CD4-positive, alpha-beta T cell treated with Interleukin-10 for 1 hour (primary cell): ENCODE results near the gene SENP6.

ENCODE experiments used
- DNase-seq: peaks from one replicate; pipeline ENCODE4 v3.0.0-alpha.2; 2020

The SENP6 gene

DNA sequence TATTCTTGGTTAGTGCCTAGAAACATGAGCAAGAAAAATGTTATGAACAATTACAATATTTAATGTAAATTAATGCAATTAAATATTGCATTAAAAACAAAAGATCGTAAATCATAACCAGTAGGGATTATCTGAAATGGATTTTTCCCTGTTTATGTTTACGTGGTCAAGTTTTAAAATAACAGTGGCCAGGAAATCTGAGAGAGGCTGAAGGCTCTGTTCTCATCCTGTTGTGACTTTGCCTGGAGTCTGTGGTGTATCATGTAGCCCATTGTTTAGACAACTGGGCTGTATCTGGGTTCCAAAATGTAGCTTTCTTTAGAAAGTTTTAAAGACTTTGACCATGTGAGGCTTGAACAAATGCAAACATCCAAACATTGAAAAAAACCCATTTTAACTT, 149.8 kb downstream of the SENP6 start:
- no peak for DNase-seq

DNA sequence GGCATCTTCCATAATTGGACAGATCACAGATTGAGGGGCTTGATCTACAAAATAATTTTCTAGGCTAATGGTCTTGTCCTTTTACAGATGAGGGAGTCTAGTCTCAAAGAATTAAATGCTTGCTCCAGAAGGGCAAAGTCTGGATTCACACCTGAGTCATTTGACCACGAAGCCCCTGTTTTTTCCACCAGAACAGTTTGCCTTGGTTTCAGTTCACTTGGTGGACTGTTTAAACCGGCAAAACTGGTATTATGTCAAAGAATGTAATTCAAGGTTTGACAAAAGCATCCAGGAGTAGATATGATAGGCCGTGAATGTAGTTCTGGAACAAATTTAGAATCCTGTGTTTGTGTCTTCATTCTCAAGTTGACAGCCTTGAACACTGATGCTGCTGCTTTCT, 150.7 kb downstream of the SENP6 start:
- no peak for DNase-seq

DNA sequence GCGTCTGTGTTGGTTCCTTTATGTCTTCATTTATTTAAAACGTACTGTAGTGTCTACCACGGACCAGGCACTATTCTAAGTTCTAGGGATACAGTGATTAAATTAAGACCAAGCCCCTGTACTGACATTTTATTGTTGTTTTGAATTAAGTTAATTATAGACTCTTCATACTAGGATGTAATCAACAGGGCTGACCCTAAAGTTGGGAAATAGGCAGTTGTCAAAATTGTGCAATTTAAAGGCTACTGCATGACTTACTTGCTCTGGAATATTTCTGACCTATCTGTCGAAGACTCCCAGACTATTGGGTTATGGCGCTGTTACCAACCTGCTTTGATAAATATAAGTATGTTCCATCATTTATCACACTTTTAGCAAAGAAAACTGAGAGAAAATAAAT, 154.0 kb downstream of the SENP6 start:
- no peak for DNase-seq

DNA sequence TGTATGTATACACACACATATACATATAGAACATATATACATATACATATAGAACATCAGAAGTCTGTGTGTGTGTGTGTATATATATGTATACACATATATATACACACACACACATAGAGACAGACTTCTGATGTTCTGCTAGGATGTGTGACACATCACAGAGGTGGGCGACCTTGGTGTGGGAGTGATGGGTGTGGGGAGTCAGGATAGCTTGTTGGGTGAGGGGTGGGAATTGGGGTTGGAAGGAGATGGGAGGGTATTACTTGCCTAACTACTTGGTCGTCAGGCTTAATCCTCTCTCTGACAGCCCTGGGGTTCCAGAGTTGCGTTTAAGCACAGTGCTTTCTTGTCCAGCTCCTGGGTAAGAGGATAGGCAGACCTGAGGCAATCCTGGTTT, 155.6 kb downstream of the SENP6 start:
- DNase-seq: no peak

DNA sequence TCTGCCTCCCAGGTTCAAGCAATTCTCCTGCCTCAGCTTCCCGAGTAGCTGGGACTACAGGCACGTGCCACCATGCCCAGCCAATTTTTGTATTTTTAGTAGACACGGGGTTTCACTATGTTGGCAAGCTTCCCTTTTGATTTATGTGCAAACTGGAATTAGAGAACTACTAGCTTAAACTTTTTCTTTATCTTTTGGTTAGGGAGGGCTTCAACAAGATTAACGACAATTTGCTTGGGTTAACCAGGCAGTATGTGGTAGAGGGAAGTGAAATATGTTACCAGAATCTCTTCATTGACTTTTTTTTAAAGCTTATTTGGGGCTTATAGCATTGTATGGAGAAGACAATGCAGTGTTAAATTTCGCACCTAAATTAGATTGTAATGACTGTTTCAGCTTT, 156.4 kb downstream of the SENP6 start:
- no peak for DNase-seq

DNA sequence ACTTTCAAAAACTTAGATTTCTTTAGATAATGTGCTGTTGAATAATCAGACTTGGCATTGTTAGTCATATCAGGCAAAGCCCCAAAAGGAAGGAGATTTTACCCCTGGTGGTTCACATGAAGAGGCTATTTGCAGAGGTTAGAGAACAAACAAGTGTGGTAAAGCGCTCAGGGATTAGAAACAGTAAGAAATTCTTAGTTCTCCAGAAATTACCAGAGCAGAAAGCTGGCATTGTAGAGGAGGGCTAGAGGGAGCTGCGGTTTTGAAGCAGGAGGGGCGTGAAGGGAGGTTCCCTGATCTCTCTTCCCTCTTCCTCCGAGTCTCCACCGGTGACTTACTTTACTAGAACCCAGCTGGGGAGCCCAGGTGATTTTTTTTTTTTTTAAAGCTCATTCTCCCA, 157.5 kb downstream of the SENP6 start:
- DNase-seq: no peak

DNA sequence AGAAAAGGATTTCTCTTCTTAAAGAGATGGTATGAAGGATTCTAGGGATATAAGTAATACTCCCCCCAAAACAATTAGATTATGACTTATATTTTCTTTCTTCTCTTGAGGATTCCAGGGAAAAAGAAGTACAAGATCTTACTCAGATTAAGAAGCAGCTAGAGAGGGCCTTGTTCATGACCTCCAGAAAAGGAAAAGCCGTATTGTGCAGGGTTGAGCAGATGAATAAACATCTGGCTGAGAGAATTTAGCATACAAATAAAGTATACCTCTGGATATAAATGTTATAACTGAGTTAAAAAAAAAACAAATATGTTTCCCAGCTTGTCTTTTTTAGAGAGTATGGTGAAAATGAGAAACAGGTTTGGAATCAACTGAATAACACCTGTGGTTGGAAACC, 158.6 kb downstream of the SENP6 start:
- no peak for DNase-seq

DNA sequence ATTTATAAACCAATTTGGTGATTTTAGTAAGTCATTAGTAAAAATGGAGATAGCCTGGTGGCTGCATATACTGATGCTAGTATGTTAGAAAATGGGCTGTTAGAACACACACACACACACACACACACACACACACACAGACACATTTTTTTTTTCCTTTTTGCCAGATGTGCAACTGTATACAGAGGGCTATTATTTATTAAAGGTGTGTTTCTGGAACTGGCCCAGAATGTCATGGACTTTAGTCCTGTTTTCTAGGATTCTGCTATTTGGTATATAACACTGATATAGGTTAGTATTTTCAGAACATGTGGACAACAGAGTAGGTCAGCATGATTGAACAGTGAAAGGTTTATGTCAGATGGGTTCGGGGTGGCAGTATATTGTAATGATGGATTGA, 159.8 kb downstream of the SENP6 start:
- no peak for DNase-seq

DNA sequence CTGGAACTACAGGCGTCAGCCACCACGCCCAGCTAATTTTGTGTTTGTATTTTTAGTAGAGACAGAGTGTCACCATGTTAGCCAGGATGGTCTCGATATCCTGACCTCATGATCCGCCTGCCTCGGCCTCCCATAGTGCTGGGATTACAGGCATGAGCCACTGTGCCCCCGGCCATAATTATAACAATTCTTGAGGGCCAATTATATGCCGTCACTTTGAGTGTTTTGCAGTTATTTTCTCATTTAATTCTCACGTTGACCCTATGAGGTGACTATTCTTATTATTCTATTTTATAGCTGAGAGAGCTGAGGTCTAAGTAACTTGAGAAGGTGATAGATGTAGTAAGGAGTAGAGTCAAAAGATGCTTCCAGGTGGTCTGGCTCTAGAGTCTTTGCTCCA, 160.4 kb downstream of the SENP6 start:
- DNase-seq: no peak

DNA sequence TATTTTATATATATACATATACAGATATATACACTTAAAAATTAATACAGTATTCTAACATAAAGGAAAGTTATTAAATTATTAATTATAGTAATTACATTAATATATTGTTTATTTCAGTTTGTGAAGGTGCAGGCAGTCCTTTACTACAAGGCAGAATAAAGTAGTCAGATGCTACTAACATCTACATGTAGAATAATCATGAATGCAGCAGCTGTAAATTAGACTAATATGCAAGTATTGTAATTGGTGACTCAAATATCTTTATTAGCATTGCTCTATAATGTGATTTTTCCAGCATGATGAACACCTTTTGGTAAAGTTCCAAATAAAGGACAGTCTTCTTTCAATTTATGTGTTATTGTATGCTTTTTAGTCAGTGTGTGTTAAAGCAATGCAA, 164.7 kb downstream of the SENP6 start:
- DNase-seq: no peak
